ENCODE results near the gene ITGA11.

ITGA11 gene

GRCh38 chr15:68475449-68475848 is 43.5 kb upstream of the ITGA11 start:
- no peak for TF ChIP-seq CREB5 (CRISPR knock-in tag; IDR thresholded peaks at IDR 0.05; ENCODE audit: low read depth)
- no peak for TF ChIP-seq ZC3H10 (CRISPR knock-in tag; IDR thresholded peaks at IDR 0.05)
- TF ChIP-seq ESRRG (CRISPR knock-in tag; IDR thresholded peaks at IDR 0.05): no peak
- no peak for TF ChIP-seq BACH2 (CRISPR knock-in tag; IDR thresholded peaks at IDR 0.05; ENCODE audit: borderline replicate concordance)
- TF ChIP-seq ZNF8 (CRISPR knock-in tag; IDR thresholded peaks at IDR 0.05): no peak
- TF ChIP-seq GLIS3 (CRISPR knock-in tag; IDR thresholded peaks at IDR 0.05): no peak
- TF ChIP-seq POU6F1 (CRISPR knock-in tag; IDR thresholded peaks at IDR 0.05; ENCODE audit: borderline replicate concordance, low read depth): no peak
- no peak for TF ChIP-seq ZNF70 (CRISPR knock-in tag; IDR thresholded peaks at IDR 0.05)
- no peak for TF ChIP-seq TSHZ2 (CRISPR knock-in tag; IDR thresholded peaks at IDR 0.05)
- no peak for TF ChIP-seq ZFP3 (CRISPR knock-in tag; IDR thresholded peaks at IDR 0.05)
- no peak for TF ChIP-seq ZFP30 (CRISPR knock-in tag; IDR thresholded peaks at IDR 0.05)
- no peak for TF ChIP-seq ARNTL (CRISPR knock-in tag; IDR thresholded peaks at IDR 0.05; ENCODE audit: borderline replicate concordance, low read depth)
- no peak for TF ChIP-seq CSRNP3 (CRISPR knock-in tag; IDR thresholded peaks at IDR 0.05)
- no peak for ATAC-seq

- TF ChIP-seq ARNTL (CRISPR knock-in tag; IDR thresholded peaks at IDR 0.05; ENCODE audit: borderline replicate concordance, low read depth) (no peak), ZNF565 (CRISPR knock-in tag; conservative IDR thresholded peaks at IDR 0.05; ENCODE audit: low read depth) (no peak), SNAI2 (CRISPR knock-in tag; IDR thresholded peaks at IDR 0.05) (peak; percentile 93), TSHZ2 (CRISPR knock-in tag; IDR thresholded peaks at IDR 0.05) (no peak), ISL1 (CRISPR knock-in tag; IDR thresholded peaks at IDR 0.05) (peak; percentile 73), GLIS3 (CRISPR knock-in tag; IDR thresholded peaks at IDR 0.05) (no peak), OSR1 (CRISPR knock-in tag; IDR thresholded peaks at IDR 0.05) (no peak), PPARA (CRISPR knock-in tag; IDR thresholded peaks at IDR 0.05; ENCODE audit: borderline replicate concordance) (no peak), ZFP30 (CRISPR knock-in tag; IDR thresholded peaks at IDR 0.05) (no peak), CSDC2 (CRISPR knock-in tag; IDR thresholded peaks at IDR 0.05) (no peak), ZFP3 (CRISPR knock-in tag; IDR thresholded peaks at IDR 0.05) (no peak), TCF4 (CRISPR knock-in tag; IDR thresholded peaks at IDR 0.05; ENCODE audit: borderline replicate concordance) (peak; percentile 46; the same call in 1 of the 2 replicates), POU6F1 (CRISPR knock-in tag; IDR thresholded peaks at IDR 0.05; ENCODE audit: borderline replicate concordance, low read depth) (no peak), ESRRG (CRISPR knock-in tag; IDR thresholded peaks at IDR 0.05) (no peak), BACH2 (CRISPR knock-in tag; IDR thresholded peaks at IDR 0.05; ENCODE audit: borderline replicate concordance) (no peak), CREB5 (CRISPR knock-in tag; IDR thresholded peaks at IDR 0.05; ENCODE audit: low read depth) (no peak; the same call in 1 of the 2 replicates), RARB (CRISPR knock-in tag; IDR thresholded peaks at IDR 0.05) (no peak), ZNF70 (CRISPR knock-in tag; IDR thresholded peaks at IDR 0.05) (no peak), CSRNP3 (CRISPR knock-in tag; IDR thresholded peaks at IDR 0.05) (no peak)
These were observed 39.6 kb upstream of the ITGA11 start for GRCh38 chr15:68471541-68471940.

More at GRCh38 chr15:68471541-68471940, 39.6 kb upstream of the ITGA11 start:
- peak; percentile 50 for ATAC-seq

Measured in SK-N-SH treated with all-trans-retinoic acid at 6 μM for 48 hours (cell line).